ENCODE data around the gene POLR2B. TPM values are rescaled to one million over a fixed set of nuclear protein-coding genes. Genes with fewer than 3 reads are reported as not detected.

The POLR2B gene
- total and polyA plus RNA-seq, 4 donors, result 18.7 to 69.6 (median 48.2) TPM

GRCh38 chr4:56953680-56954520 lies 24.8 kb upstream of the POLR2B start:
- Histone ChIP-seq H3K27me3 (ENCODE audit: control insufficient read depth in 1 of 2, insufficient read depth in 2 of 2, low read length in 1 of 2) (no peaks in the 10 kb centered on the region), H3K36me3 (ENCODE audit: control insufficient read depth in 1 of 2, insufficient read depth in 2 of 2, low read length in 1 of 2) (no peaks in the 10 kb centered on the region), H3K4me3 (ENCODE audit: low read length in 2 of 2) (no peak overlapping the region), H3K9me3 (ENCODE audit: control insufficient read depth, low read length) (no peaks in the 10 kb centered on the region), H3K27ac (ENCODE audit: low read depth in 1 of 2, low read length in 2 of 2) (no peak overlapping the region), H3K4me1 (ENCODE audit: control insufficient read depth in 1 of 2, insufficient read depth in 2 of 2, low read length in 2 of 2) (peaks cover 0 to 3% of the 10 kb centered on the region in 2 donors)
- ATAC-seq (ENCODE audit: low FRiP score) (no peak), DNase-seq (no peak)
- 90 to 92% methylated on average over 9 of the region's 9 CpGs for WGBS, 2 donors
- intact Hi-C loops (cut with DNase I), result no loop called here

DNA sequence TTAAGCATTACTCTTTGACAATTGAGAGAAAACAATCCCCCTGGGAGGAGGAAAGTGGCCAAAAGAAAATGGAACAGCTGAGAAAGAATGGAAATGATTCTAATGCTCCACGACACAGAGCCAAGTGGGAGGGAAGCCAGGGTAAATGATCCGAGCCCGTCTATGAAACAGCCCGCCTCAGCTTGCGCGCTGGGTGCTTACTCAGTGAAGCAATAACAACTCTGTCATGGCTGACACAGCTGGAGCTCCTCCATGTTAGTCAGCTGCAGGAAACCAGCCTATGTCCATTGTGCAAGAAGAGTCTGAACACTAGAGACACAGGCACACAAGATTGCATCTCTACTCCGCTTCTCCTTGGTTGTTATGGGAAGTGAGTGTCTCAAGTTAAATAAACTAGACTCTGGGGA lies 20.6 kb upstream of the POLR2B start:
- WGBS, 2 donors, result 2 to 3% methylated on average over 7 of the region's 7 CpGs
- ATAC-seq (ENCODE audit: low FRiP score) (peak; percentile 97), DNase-seq (peak; percentile 92 to 93)
- Histone ChIP-seq H3K9me3 (ENCODE audit: control insufficient read depth, low read length) (no peaks in the 10 kb centered on the region), H3K27me3 (ENCODE audit: control insufficient read depth in 1 of 2, insufficient read depth in 2 of 2, low read length in 1 of 2) (no peaks in the 10 kb centered on the region), H3K27ac (ENCODE audit: low read depth in 1 of 2, low read length in 2 of 2) (no peak overlapping the region), H3K4me3 (ENCODE audit: low read length in 2 of 2) (no peak overlapping the region), H3K36me3 (ENCODE audit: control insufficient read depth in 1 of 2, insufficient read depth in 2 of 2, low read length in 1 of 2) (peaks cover 0 to 3% of the 10 kb centered on the region in 2 donors), H3K4me1 (ENCODE audit: control insufficient read depth in 1 of 2, insufficient read depth in 2 of 2, low read length in 2 of 2) (peaks cover 0 to 4% of the 10 kb centered on the region in 2 donors)
- intact Hi-C loops (cut with DNase I), result no loop called here

- Histone ChIP-seq H3K4me3 (ENCODE audit: low read length in 2 of 2) (no peak overlapping the region), H3K36me3 (ENCODE audit: control insufficient read depth in 1 of 2, insufficient read depth in 2 of 2, low read length in 1 of 2) (peaks cover 2 to 4% of the 10 kb centered on the region in 2 donors), H3K27ac (ENCODE audit: low read depth in 1 of 2, low read length in 2 of 2) (no peak overlapping the region), H3K27me3 (ENCODE audit: control insufficient read depth in 1 of 2, insufficient read depth in 2 of 2, low read length in 1 of 2) (no peaks in the 10 kb centered on the region), H3K4me1 (ENCODE audit: control insufficient read depth in 1 of 2, insufficient read depth in 2 of 2, low read length in 2 of 2) (peaks cover 0 to 4% of the 10 kb centered on the region in 2 donors), H3K9me3 (ENCODE audit: control insufficient read depth, low read length) (no peaks in the 10 kb centered on the region)
- WGBS, 2 donors, result 57 to 78% methylated on average over 1 of the region's 1 CpG
- no peak for DNase-seq
- intact Hi-C loops (cut with DNase I), result no loop called here
- ATAC-seq (ENCODE audit: low FRiP score), result no peak
Observed at GRCh38 chr4:56959100-56959499, 19.6 kb upstream of the POLR2B start.

DNA sequence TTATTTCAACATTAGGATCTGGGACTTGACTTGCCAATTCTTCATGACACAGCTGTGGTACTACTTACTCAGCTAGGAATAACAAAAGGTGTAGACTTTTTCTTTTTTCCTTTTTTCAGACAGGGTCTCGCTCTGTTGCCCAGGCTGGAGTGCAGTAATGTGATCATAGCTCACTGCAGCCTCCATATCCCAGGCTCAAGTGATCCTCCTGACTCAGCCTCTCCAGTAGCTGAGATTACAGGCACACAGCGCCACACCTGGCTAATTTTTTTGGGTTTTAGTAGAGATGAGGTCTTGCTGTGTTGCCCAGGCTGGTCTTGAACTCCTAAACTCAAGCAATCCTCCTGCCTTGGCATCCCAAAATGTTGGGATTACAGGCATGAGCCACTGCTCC lies 17.6 kb upstream of the POLR2B start:
- Histone ChIP-seq H3K27me3 (ENCODE audit: control insufficient read depth in 1 of 2, insufficient read depth in 2 of 2, low read length in 1 of 2) (no peaks in the 10 kb centered on the region), H3K4me3 (ENCODE audit: low read length in 2 of 2) (no peak overlapping the region), H3K4me1 (ENCODE audit: control insufficient read depth in 1 of 2, insufficient read depth in 2 of 2, low read length in 2 of 2) (peaks cover 0 to 4% of the 10 kb centered on the region in 2 donors), H3K36me3 (ENCODE audit: control insufficient read depth in 1 of 2, insufficient read depth in 2 of 2, low read length in 1 of 2) (peaks cover 2 to 10% of the 10 kb centered on the region in 2 donors), H3K27ac (ENCODE audit: low read depth in 1 of 2, low read length in 2 of 2) (no peak overlapping the region), H3K9me3 (ENCODE audit: control insufficient read depth, low read length) (no peaks in the 10 kb centered on the region)
- WGBS, 2 donors, result 97 to 100% methylated on average over 2 of the region's 2 CpGs
- intact Hi-C loops (cut with DNase I), result loop anchor here in 1 of 2 donors (1.0 kb wide), 1 partner anchor 15 kb away; no protein-coding TSS in a partner anchor
- DNase-seq (no peak), ATAC-seq (ENCODE audit: low FRiP score) (no peak)

DNA sequence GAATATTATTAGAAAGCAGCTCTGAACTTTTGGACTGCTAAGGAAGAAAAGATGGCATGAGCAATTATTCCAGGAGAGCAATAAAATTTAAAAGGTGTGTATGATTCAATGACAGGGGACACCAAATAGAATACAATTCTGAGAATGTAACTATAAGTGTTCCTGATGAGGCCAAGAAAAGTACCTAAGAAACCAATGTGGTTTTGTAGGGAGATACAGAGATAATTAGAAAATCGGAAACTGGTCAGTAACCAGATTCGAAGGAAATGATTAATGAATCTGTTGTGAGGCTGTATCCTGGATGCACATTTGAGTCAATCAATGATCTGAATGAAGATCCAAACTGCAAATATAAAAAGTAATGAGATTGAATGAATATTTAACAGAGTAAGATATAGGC lies 7.3 kb upstream of the POLR2B start:
- 94 to 97% methylated on average over 2 of the region's 2 CpGs for WGBS, 2 donors
- Histone ChIP-seq H3K4me1 (ENCODE audit: control insufficient read depth in 1 of 2, insufficient read depth in 2 of 2, low read length in 2 of 2) (no peaks in the 10 kb centered on the region), H3K27ac (ENCODE audit: low read depth in 1 of 2, low read length in 2 of 2) (no peak overlapping the region), H3K4me3 (ENCODE audit: low read length in 2 of 2) (no peak overlapping the region), H3K36me3 (ENCODE audit: control insufficient read depth in 1 of 2, insufficient read depth in 2 of 2, low read length in 1 of 2) (peaks cover 0 to 6% of the 10 kb centered on the region in 2 donors), H3K27me3 (ENCODE audit: control insufficient read depth in 1 of 2, insufficient read depth in 2 of 2, low read length in 1 of 2) (no peaks in the 10 kb centered on the region), H3K9me3 (ENCODE audit: control insufficient read depth, low read length) (no peaks in the 10 kb centered on the region)
- no peak for DNase-seq
- intact Hi-C loops (cut with DNase I), result no loop called here
- no peak for ATAC-seq (ENCODE audit: low FRiP score)

DNA sequence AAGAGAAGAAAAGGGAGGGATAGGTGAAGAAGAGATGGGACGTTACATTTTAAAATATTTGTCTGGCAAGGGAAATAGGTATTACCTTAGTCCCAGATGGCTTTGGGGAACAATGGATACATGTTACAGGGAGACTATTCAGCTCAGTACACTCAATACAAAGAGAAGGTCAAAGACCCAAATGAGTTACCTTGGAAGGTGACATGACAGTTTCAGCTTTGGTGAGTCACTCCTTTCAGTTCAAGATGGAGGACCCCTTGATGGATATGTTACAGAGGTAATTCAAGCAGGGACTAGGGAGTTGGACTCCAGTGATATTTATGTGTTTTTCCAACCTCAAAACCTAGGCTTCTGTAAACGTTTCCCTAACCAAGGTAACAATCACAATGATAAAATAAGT lies 6.3 kb upstream of the POLR2B start:
- 89 to 91% methylated on average over 2 of the region's 2 CpGs for WGBS, 2 donors
- intact Hi-C loops (cut with DNase I), result no loop called here
- no peaks in the 10 kb centered on the region for H3K4me1 ChIP-seq (ENCODE audit: control insufficient read depth in 1 of 2, insufficient read depth in 2 of 2, low read length in 2 of 2)
- H3K27me3 ChIP-seq (ENCODE audit: control insufficient read depth in 1 of 2, insufficient read depth in 2 of 2, low read length in 1 of 2), result no peaks in the 10 kb centered on the region
- H3K4me3 ChIP-seq (ENCODE audit: low read length in 2 of 2), result no peak overlapping the region
- DNase-seq, result no peak
- no peak overlapping the region for H3K27ac ChIP-seq (ENCODE audit: low read depth in 1 of 2, low read length in 2 of 2)
- no peaks in the 10 kb centered on the region for H3K9me3 ChIP-seq (ENCODE audit: control insufficient read depth, low read length)
- no peak for ATAC-seq (ENCODE audit: low FRiP score)
- peaks cover 0 to 5% of the 10 kb centered on the region in 2 donors for H3K36me3 ChIP-seq (ENCODE audit: control insufficient read depth in 1 of 2, insufficient read depth in 2 of 2, low read length in 1 of 2)

DNA sequence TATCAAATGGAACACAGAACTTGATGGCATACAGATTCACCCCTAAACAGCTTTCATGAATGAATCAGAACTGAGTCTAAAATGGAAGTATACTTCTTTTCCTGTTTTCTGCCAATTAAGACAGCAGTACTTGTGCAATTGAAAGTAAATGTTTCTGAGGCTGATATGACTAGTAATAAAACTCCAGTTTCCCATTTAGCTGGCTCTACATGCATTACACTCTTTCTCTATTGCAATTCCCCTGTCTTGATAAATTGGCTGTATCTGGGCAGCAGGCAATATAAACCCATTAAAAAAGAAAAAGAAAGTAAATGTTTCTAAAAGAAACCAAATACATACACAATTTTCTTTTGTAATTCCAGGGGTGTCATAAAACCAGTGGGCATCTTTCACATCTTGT lies 5.9 kb upstream of the POLR2B start:
- Histone ChIP-seq H3K27me3 (ENCODE audit: control insufficient read depth in 1 of 2, insufficient read depth in 2 of 2, low read length in 1 of 2) (no peaks in the 10 kb centered on the region), H3K4me1 (ENCODE audit: control insufficient read depth in 1 of 2, insufficient read depth in 2 of 2, low read length in 2 of 2) (no peaks in the 10 kb centered on the region), H3K4me3 (ENCODE audit: low read length in 2 of 2) (no peak overlapping the region), H3K9me3 (ENCODE audit: control insufficient read depth, low read length) (no peaks in the 10 kb centered on the region), H3K36me3 (ENCODE audit: control insufficient read depth in 1 of 2, insufficient read depth in 2 of 2, low read length in 1 of 2) (peaks cover 0 to 5% of the 10 kb centered on the region in 2 donors), H3K27ac (ENCODE audit: low read depth in 1 of 2, low read length in 2 of 2) (no peak overlapping the region)
- no peak for ATAC-seq (ENCODE audit: low FRiP score)
- intact Hi-C loops (cut with DNase I), result no loop called here
- DNase-seq, result no peak

DNA sequence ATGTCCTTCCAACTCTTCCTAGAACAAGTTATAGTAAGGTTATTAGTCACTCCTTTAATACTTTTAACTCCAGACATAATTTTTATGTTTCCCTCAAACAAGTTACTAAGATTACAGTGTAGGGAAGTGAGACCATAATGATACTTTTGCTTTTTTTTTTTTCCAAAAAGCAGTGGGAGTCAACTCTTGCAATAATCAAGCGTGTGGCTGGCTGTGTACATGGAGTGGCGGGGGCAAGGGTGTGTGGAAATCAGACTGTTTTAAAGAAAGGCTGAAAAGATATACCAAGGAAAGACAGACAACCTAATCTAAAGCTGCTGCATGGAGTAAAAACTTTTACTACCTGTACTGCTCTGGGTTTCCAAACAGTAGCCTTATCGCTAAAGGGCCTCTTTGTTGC lies 5.4 kb upstream of the POLR2B start:
- no peaks in the 10 kb centered on the region for H3K9me3 ChIP-seq (ENCODE audit: control insufficient read depth, low read length)
- no peak for ATAC-seq (ENCODE audit: low FRiP score)
- no peaks in the 10 kb centered on the region for H3K27me3 ChIP-seq (ENCODE audit: control insufficient read depth in 1 of 2, insufficient read depth in 2 of 2, low read length in 1 of 2)
- H3K36me3 ChIP-seq (ENCODE audit: control insufficient read depth in 1 of 2, insufficient read depth in 2 of 2, low read length in 1 of 2), result peaks cover 0 to 5% of the 10 kb centered on the region in 2 donors
- H3K4me3 ChIP-seq (ENCODE audit: low read length in 2 of 2), result no peak overlapping the region
- no peaks in the 10 kb centered on the region for H3K4me1 ChIP-seq (ENCODE audit: control insufficient read depth in 1 of 2, insufficient read depth in 2 of 2, low read length in 2 of 2)
- 99 to 100% methylated on average over 3 of the region's 3 CpGs for WGBS, 2 donors
- no peak overlapping the region for H3K27ac ChIP-seq (ENCODE audit: low read depth in 1 of 2, low read length in 2 of 2)
- intact Hi-C loops (cut with DNase I), result no loop called here
- no peak for DNase-seq

DNA sequence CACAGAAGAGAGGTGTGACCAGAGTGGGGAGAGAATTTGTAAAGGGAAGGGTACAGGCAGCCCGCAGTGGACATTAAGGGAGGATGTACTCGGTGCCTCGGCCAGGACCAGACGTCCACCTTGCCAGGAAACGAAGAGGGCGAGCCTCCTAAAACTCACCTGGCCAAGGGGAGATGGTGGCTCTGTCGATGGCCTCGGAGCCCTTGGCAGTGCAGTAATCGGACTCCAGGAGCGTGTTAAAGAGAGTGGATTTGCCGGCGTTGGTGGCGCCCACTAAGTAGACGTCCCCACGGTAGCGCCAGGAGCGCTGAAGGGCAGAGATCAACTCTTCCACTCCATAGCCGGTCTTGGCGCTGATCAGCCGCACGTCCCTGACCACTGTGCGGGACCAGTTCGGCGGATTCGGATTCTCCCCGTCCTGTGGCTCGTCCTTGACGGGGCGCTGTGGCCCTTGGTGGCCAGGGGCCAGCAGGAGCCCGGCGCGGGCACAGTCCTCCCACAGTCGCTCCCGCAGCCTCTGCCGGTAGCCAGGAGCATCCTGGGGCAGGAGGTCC lies 2.3 kb upstream of the POLR2B start:
- whole genome bisulfite sequencing, 2 donors, result 2% methylated on average over 35 of the region's 35 CpGs
- DNase-seq (peak in 1 of 2 donors; percentile 51), ATAC-seq (ENCODE audit: low FRiP score) (no peak)
- Histone ChIP-seq H3K9me3 (ENCODE audit: control insufficient read depth, low read length) (no peaks in the 10 kb centered on the region), H3K27ac (ENCODE audit: low read depth in 1 of 2, low read length in 2 of 2) (no peak overlapping the region), H3K4me1 (ENCODE audit: control insufficient read depth in 1 of 2, insufficient read depth in 2 of 2, low read length in 2 of 2) (no peaks in the 10 kb centered on the region), H3K36me3 (ENCODE audit: control insufficient read depth in 1 of 2, insufficient read depth in 2 of 2, low read length in 1 of 2) (peaks cover 0 to 3% of the 10 kb centered on the region in 2 donors), H3K27me3 (ENCODE audit: control insufficient read depth in 1 of 2, insufficient read depth in 2 of 2, low read length in 1 of 2) (no peaks in the 10 kb centered on the region), H3K4me3 (ENCODE audit: low read length in 2 of 2) (peak overlapping the region; percentile 88 to 98)
- intact Hi-C loops (cut with DNase I), result loop anchor here (1.0 to 5.0 kb wide), 2 partner anchors 15 to 69 kb away; partner anchors contain the start of gene REST (in 1 of the 2)
